Loucy (cell line): Measurements from ENCODE around the gene AFF1.

ENCODE experiments used
- H2AFZ ChIP-seq: fragments of 200-600 bp; sonication (generic); 2 replicates; pipeline ENCODE4 v1.6.0; 2016; ENCODE audit warnings: antibody characterized with exemption, mild to moderate bottlenecking, low read length, moderate library complexity
- H3F3A ChIP-seq: fragments of 200-600 bp; 2 replicates; pipeline ENCODE4 v1.6.0; 2016; ENCODE audit warnings: antibody characterized with exemption, low read depth, mild to moderate bottlenecking
- H3K27me3 ChIP-seq: fragments of 200-600 bp; sonication (generic); 2 replicates; pipeline ENCODE4 v1.6.1; 2014; ENCODE audit warnings: low read length, mild to moderate bottlenecking; ENCODE audit not compliant: insufficient read depth, poor library complexity, severe bottlenecking
- H3K36me3 ChIP-seq: fragments of 200-600 bp; sonication (generic); 2 replicates; pipeline ENCODE4 v1.6.1; 2016; ENCODE audit warnings: low read length; ENCODE audit not compliant: insufficient read depth
- H3K4me1 ChIP-seq: fragments of 200-600 bp; sonication (generic); 2 replicates; pipeline ENCODE4 v1.5.1; 2014; ENCODE audit warnings: low read length, mild to moderate bottlenecking; ENCODE audit not compliant: insufficient read depth, poor library complexity, severe bottlenecking
- H3K4me2 ChIP-seq: fragments of 200-600 bp; sonication (generic); 2 replicates; pipeline ENCODE4 v1.6.0; 2014; ENCODE audit warnings: antibody characterized with exemption, low read length, low read depth, mild to moderate bottlenecking; ENCODE audit not compliant: poor library complexity, severe bottlenecking
- H3K4me3 ChIP-seq: fragments of 200-600 bp; sonication (generic); 2 replicates; pipeline ENCODE4 v1.5.1; 2014; ENCODE audit warnings: low read length, mild to moderate bottlenecking, mixed read lengths; ENCODE audit not compliant: poor library complexity, severe bottlenecking
- H3K79me2 ChIP-seq: fragments of 200-600 bp; sonication (generic); 2 replicates; pipeline ENCODE4 v1.6.1; 2014; ENCODE audit warnings: low read length; ENCODE audit not compliant: insufficient read depth
- H3K9ac ChIP-seq: fragments of 200-600 bp; sonication (generic); 2 replicates; pipeline ENCODE4 v1.6.0; 2014; ENCODE audit warnings: mild to moderate bottlenecking, low read depth, low read length, moderate library complexity; ENCODE audit not compliant: poor library complexity, severe bottlenecking
- H3K9me2 ChIP-seq: fragments of 200-600 bp; sonication (generic); replicated peaks from 2 replicates; pipeline ENCODE4 v1.6.1; 2016; ENCODE audit warnings: low read depth, low read length, mixed read lengths
- H3K9me3 ChIP-seq: fragments of 200-600 bp; sonication (generic); 2 replicates; pipeline ENCODE4 v1.6.1; 2014; ENCODE audit warnings: mild to moderate bottlenecking, antibody characterized with exemption, low read length, low read depth; ENCODE audit not compliant: insufficient read depth
- H4K20me1 ChIP-seq: fragments of 200-600 bp; sonication (generic); 2 replicates; pipeline ENCODE4 v1.6.0; 2014; ENCODE audit warnings: antibody characterized with exemption, low read length, mild to moderate bottlenecking; ENCODE audit not compliant: insufficient read depth, poor library complexity, severe bottlenecking
- CTCF ChIP-seq: fragments of 200-600 bp; sonication (generic); conservative IDR thresholded peaks from 2 replicates; pipeline ENCODE4 v1.5.1; 2014; ENCODE audit warnings: mild to moderate bottlenecking, antibody characterized with exemption, low read length
- EZH2phosphoT487 ChIP-seq: fragments of 200-600 bp; IDR thresholded peaks from 2 replicates; pipeline ENCODE4 v1.6.1; 2018; ENCODE audit warnings: antibody characterized with exemption, mild to moderate bottlenecking, moderate library complexity, borderline replicate concordance

AFF1 gene

GRCh38 chr4:86990510-86990909 is 55.7 kb downstream of the AFF1 start:
- H4K20me1 ChIP-seq, result peaks cover 4% of the 10 kb centered on the region
- H3K9me3 ChIP-seq, result no peaks in the 10 kb centered on the region
- H3K27me3 ChIP-seq, result no peaks in the 10 kb centered on the region
- no peaks in the 10 kb centered on the region for H3F3A ChIP-seq
- no peaks in the 10 kb centered on the region for H3K9me2 ChIP-seq
- H3K9ac ChIP-seq, result no peak overlapping the region
- H3K79me2 ChIP-seq, result peaks cover 39% of the 10 kb centered on the region; the same call in 1 of the 2 replicates
- H3K4me3 ChIP-seq, result no peak overlapping the region
- no peak overlapping the region for H2AFZ ChIP-seq
- H3K4me1 ChIP-seq, result peaks cover 9% of the 10 kb centered on the region
- H3K36me3 ChIP-seq, result no peaks in the 10 kb centered on the region
- TF ChIP-seq EZH2phosphoT487 (no peak), CTCF (no peak)
- H3K4me2 ChIP-seq, result no peak overlapping the region

GRCh38 chr4:86991994-86992393 is 57.2 kb downstream of the AFF1 start:
- Histone ChIP-seq H3K9me2 (no peaks in the 10 kb centered on the region), H3K27me3 (no peaks in the 10 kb centered on the region), H3K4me1 (peaks cover 9% of the 10 kb centered on the region), H3K4me2 (no peak overlapping the region), H3K79me2 (peaks cover 39% of the 10 kb centered on the region; the same call in 1 of the 2 replicates), H3K4me3 (no peak overlapping the region), H4K20me1 (peaks cover 4% of the 10 kb centered on the region), H3K9ac (no peak overlapping the region), H3K9me3 (no peaks in the 10 kb centered on the region), H3K36me3 (no peaks in the 10 kb centered on the region), H3F3A (no peaks in the 10 kb centered on the region), H2AFZ (no peak overlapping the region)
- no peak for TF ChIP-seq EZH2phosphoT487
- no peak for TF ChIP-seq CTCF

DNA sequence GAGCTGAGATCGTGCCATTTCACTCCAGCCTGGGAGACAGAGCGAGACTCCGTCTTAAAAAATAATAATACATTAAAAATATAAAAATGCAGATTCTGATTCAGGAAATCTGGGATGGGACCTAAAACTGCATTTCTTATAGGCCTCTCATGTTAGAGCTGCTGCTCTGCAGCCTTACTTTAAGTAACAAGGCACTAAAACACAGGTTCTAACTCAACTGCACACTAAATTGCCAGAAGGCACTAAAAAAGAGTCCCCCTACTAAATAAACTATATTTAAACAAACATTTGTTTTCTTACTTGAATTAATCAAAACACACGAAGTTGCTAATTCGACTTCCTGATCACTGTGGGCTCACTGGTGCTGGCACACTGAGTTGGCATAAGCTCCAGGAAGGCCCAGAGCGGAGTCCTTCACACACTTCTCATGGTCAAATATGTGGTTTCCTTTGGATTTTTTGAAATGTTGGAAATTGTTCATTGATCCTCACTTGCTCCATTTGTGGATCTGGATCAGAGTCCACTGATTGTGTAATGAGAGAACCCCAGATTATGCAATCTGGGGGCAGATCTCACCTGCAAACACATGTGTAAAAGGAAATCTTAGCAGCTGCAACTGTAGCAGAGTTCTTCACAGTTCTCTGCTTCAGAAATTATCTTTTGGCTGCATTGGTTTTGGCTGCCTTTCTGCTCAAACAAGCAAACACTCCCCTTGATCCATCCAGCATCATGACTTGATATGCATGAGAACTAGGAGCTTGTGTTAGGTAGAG is 59.3 kb downstream of the AFF1 start:
- H3K4me3 ChIP-seq, result no peak overlapping the region
- no peaks in the 10 kb centered on the region for H3K9me3 ChIP-seq
- TF ChIP-seq EZH2phosphoT487 (no peak), CTCF (no peak)
- H3K4me2 ChIP-seq, result no peak overlapping the region
- no peaks in the 10 kb centered on the region for H4K20me1 ChIP-seq
- no peak overlapping the region for H2AFZ ChIP-seq
- no peaks in the 10 kb centered on the region for H3K36me3 ChIP-seq
- H3K79me2 ChIP-seq, result peaks cover 33% of the 10 kb centered on the region; the same call in 1 of the 2 replicates
- no peaks in the 10 kb centered on the region for H3K27me3 ChIP-seq
- H3K9ac ChIP-seq, result no peak overlapping the region
- no peaks in the 10 kb centered on the region for H3F3A ChIP-seq
- no peaks in the 10 kb centered on the region for H3K9me2 ChIP-seq
- peaks cover 14% of the 10 kb centered on the region for H3K4me1 ChIP-seq
